HL-60/S4 (cell line): ENCODE results near the gene ADRA1B.

Experiments
- in situ Hi-C: fragments of 300-500 bp; cut with MboI; formaldehyde crosslinking; loops from 2 replicates; pipeline ENCODE4 v1.14.3; 2022; ENCODE audit warnings: low sequenced_read_pairs

Gene ADRA1B

DNA sequence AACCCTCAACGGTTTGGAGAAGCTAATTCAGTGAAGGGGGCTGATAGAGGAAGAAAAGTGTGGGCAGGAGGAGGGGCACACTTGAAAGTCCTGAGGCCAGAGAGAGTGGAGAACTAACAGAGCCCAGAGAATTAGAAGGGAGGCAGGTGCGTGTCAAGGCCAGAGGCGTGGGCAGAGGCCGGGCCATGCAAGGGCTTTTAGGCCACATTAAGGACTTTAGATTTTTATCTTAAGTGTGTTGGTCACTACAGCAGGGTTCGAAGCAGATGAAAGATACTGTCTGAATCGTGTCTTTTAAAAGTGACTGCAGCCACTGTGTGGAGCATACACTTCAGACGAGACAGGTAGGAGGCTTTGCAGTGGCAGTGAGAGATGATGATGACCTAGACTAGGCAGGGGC is 6.7 kb downstream of the ADRA1B start:
- in situ Hi-C loops, result no loop called here

DNA sequence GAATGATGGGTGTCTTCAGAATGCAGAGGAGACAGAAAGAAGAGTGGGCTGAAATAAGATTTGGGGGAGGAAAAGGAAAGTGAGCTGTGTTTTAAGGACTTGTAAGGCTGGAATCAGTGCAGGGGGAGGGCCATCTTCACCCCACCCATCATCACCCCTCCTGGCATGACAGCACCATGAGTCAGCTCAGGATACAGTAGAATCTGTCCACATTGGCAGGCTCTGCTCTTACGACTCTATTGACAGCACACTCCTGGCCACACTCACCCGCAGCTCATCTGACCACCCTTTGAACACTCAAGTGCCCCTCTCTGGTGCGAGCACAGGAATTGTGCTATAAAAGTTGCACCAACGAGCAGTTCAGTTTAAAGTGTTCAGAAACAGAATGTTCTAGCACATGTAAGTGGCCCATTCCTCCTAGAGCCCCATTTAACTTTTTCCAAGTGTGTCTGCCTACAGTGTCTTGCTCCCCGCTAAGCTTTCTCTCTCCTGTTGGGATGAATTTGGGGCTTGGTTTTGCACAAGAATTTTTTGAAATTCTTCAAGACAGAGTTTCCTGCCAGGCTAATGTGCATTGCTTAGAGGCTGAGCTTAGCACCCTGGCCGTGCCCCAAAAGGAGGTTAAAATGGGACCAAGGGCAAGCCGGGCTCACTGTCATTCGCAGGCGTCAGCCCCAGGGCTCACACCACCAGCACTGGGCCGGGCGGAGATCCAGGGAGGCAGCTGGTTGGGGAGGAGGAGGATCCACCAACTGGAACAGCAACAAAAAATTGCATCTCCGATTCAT is 12.0 kb downstream of the ADRA1B start:
- in situ Hi-C loops, result no loop called here

DNA sequence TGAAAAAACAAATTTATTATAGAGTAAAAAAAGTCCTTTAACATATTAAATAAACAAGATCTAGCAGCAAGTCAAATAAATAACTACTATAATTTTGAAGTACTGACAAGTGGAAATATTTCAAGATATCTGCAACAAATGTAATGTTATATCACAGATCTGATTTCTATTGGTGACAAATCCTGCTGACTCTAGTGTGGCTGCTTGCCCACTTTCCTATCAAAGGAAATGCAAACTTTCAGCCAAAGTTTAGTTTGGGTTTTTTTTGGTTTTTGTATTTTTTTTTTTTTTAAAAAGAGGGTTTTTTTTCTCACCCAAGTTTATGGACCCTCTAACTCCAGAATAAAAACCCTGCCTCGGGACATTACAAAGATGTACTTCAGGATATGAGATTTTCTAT is 12.9 kb downstream of the ADRA1B start:
- in situ Hi-C loops, result no loop called here

DNA sequence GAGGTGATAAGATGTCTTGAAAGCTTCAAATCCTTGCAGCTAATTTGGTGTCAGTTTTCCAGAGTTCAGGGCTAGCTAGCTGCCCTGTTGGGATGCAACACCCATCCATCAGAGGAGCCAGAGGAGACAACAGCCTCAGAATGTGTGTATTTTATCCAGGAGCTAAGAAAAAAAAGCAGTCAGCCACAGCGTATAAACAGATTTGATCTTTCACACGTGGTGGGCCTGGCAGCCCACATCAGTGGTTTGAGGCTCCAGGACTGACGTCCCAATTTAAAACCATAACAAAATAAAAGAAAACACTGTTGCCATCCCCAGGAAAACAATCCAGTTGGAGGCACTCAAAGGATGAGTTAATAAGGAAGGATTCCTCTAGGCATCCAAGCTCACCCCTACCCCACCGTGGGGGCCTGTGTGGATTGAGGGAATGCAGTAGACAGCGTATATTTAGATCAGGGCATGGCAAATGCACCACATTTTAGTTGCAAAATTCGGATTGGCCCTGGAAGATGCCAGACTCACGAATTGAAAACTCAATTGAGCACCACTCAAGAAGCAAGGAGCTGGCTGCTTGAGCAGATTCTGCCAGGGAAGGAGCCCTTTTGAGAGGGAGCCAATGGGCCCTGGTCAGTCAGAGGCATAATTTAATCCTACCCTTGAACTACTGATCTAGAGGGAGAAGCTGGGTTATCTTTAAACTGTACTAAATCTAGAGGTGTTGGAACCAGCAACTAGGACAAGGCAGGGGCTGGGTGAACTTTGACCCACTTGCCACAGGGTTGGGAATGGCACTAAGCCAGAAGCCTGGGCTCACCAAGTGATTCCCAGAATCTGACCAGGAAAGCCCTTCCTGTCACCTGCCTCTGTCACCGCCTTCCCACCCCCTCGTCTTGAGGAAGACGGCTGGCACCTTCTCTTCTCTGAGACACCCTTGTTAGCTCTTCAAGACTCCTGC is 17.5 kb downstream of the ADRA1B start:
- in situ Hi-C loops, result no loop called here

DNA sequence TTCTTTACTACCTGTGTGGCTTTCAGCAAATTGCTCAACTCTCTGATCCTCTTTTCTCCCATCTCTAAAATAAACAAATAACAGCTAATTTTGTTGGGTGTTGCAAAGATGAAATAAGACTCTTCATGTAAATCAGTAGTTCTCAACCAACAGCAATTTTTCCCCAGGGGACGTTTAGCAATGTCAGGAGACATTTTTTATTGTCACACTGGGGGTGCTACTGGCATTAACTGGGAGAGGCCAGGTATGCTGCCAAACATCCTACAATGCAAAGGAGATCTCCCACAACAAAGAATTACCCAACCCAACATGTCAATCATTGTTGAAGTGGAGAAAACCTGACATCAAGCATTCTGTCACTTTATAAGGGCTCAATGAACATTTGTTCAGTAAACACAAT is 19.7 kb downstream of the ADRA1B start:
- in situ Hi-C loops, result no loop called here

DNA sequence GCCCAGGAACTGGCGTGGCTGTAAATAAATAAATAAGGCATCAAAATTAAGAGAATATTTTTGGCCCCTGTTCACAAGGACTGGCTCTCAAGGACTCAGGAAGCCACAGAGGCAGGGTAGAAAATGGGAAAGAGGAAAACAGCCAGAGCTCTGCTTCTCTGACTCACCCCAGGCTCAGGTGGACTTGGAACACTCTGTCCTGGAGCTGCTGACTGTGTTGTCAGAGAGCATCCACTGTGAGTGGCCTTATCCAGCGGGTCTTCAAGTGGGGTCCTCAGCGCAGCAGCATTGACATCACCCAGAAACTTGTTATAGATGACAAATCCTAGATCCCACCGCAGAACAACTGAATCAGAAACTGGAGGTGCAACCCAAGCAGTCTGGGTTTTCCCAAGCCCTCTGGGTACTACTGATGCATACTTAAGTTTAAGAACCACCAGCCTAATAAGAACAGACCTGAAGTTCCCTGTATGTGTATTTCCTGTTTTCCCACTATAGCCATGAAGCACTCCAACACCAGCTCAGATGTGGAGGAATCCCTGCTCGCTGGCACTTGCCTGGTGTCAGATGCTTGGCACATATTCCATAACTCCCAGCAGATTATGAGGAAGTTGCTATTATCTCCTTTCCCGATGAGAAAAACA is 20.5 kb downstream of the ADRA1B start:
- in situ Hi-C loops, result no loop called here

DNA sequence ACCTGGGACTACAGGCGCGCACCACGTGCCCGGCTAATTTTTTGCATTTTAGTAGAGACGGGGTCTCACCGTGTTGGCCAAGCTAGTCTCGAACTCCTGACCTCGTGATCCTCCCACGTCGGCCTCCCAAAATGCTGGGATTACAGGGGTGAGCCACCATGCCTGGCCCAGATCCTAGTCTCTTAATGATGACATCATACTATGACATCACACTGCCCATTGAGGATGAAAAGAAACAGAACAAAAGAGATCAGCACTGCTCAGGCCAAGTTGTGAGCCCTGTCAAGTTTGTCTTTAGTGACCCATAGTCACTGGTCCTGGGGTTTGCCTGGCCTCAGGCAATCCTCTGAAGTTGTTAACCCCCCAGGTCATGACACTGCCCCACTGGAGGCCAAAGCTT is 21.3 kb downstream of the ADRA1B start:
- in situ Hi-C loops, result no loop called here

DNA sequence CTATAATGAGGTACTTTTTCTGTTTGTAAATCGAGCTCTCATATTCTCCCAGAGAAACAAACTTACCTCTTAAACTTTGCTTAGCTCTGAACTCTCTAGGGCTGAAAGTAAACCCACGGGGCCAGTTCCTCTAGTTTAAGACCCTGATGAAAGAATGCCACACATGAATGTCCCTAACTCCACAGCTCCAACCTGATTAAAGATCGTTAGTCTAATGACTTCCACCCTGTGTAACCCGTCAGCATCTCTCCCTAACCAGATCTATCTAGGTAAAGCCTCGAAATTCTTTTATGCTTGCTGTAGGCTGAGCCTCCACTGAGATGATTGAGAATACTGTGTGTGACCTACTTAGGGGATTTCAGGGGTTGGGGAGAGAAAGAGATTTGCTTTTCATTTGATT is 27.0 kb downstream of the ADRA1B start:
- in situ Hi-C loops, result no loop called here

DNA sequence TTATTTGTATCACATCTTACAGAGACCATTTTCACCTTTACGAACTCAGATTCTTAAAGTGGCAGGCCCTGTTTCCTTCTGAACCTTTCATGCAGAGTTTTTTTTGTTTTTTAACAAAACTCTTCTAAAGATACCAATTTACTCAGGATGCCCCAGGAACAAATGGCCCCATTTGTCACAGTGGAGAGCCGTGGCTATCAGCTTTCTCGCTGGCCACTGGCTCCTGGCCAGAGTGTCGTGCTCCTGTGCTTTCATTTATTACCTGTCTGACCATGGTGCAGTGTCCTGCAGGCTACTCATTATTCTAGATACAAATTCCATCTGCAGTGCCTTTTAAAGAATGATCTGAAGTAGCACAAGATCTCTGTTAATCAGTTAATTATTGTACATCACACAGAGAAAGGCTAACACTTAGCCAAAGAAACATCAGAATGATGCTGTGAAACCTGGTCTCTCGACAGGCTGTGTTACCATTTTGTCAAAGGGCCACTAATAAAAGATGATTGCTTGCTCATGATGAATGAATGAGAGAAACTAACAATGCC is 27.8 kb downstream of the ADRA1B start:
- in situ Hi-C loops, result no loop called here

DNA sequence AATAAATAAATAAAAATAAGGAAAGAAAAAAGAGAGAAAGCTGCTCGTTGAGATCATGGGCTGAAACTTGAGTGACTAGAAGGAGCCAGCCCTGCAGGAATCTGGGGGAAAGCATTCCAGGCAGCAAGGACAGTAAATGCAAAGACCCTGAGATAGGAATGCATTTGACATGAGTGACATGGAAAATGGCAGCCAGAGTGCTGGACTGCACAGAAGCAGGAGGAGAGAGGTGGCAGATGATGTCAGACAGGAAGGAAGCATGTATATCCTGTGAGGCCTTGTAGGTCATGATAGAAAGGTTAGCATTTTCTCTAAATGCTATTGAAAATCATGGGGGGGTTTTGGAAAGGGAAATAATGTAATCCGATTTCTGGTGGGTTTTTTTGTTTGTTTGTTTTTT is 29.1 kb downstream of the ADRA1B start:
- in situ Hi-C loops, result no loop called here

DNA sequence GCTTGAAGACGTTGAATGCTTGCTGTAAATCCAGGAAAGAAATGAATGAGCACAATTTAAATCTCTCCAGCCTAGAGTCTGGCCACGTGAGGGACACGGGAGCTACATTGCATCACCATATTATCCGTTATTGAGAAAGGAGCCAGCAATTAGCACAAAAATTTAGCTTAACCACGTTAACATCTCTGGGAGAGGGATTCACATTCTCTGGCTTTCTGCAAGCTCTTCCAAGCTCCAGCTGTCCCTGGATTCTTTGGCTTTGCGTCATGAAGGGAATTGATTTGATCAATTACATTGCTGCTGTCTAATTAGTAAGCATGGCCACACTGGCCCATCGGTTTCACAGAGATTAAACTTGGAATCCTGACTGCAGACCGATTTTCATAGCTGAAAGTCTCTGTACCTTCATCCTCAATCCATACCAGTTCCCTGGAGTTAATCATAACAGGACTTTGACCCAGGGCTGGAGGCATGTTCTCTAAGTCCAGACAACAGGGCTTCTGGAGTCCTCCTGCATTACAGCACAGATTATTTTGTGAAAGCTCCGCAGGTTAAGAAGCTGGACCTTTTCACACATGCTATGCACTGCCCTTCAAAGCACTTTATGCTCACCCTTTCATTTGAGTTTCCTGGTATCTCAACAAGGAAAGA is 31.6 kb downstream of the ADRA1B start:
- in situ Hi-C loops, result no loop called here

DNA sequence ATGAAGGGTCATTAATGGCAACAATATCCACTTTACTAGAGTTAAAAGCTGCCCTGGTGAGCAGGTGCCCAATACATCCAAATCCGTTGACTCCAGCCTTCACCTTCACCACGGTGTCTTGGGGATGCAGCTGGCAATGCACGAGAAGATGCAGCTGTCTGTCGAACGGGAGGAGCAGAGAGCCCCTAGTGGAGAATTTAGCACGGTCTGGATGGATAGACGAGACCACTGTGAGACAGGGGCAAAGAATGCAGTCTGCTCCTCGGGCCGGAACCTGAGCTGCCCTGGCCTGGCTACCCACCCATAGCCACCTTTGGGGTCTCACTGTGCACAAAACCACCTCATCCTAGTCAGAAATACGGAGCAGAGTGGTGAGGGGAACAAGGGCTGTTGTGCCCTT is 35.1 kb downstream of the ADRA1B start:
- in situ Hi-C loops, result no loop called here

DNA sequence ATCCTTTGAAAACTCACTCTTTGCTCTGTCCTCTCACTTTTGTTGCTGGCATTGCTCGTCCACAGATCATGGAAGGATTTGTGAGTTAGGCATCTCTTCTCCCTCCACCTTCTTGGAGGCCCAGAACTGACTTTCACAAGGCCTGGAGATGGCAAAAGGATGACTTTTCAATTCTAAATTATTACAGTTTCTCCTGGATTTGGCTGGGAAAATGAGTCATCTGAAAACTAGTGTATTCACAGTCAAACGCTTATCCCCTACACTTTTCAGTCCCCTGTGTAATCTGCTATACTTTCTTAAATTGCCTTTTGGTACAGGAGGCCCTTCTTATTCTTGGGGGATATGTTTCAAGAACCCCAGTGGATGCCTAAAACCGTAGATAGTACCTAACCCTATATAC is 35.6 kb downstream of the ADRA1B start:
- in situ Hi-C loops, result no loop called here

DNA sequence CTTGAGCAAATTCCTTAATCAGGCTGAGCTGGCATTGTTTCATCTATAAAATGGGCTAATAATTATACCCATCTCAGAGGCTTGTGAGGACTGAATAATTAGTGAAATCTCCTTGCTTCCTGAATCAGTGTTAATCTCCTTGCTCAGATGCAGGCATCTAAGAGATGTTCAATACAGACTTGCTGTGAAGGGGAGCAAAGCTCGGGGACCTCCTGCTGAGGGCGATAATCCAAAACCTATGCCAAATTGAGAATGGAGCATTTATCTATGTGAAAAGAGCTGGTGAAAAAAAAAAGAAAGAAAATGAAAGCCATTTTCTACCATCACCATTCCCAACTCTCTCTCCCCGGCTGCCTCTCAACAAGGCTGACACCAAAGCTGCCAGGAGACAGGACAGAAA is 37.3 kb downstream of the ADRA1B start:
- in situ Hi-C loops, result no loop called here

DNA sequence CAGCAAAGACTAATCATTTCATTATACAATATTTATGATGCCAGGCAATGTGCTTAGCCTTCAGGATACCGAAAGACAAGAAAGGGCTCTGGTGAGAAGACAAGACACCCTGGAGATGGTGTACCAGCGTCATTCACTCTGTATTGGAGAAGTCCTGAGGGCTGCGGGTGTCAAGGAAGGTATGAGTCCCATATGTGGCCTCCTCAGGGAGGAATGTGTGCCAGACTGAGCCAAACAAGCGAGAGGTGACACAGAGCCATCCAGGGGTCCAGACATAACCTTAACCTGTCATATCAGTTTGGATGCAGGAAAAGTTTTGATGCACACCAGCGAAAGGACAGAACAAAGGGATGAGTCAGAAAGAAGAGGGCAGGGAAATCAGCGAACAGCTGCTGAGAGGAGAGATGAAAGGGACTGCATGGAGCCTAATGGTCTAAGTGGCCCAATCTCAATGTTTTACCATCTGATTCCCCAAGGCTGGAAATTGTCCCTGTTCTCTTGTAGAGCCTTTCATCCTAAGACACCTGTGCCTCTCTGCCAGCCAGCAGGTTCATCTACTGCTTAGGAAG is 38.9 kb downstream of the ADRA1B start:
- in situ Hi-C loops, result no loop called here

DNA sequence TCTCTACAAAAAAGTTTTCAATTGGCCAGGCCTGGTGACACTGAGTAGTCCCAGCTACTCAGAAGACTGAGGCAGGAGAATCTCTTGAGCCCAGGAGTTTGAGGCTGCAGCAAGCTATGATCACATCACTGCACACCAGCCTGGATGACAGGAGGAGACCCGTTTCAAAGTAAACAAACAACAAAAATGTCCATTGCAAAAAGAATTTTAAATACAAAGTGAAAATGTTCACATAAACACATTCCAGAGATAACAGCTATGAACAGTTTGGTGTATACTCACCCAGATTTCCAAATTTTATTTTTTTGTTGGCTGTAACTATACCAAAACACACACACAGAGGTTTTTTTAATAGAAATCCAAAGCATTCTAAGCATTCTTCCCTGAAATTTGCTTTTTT is 39.8 kb downstream of the ADRA1B start:
- in situ Hi-C loops, result no loop called here

DNA sequence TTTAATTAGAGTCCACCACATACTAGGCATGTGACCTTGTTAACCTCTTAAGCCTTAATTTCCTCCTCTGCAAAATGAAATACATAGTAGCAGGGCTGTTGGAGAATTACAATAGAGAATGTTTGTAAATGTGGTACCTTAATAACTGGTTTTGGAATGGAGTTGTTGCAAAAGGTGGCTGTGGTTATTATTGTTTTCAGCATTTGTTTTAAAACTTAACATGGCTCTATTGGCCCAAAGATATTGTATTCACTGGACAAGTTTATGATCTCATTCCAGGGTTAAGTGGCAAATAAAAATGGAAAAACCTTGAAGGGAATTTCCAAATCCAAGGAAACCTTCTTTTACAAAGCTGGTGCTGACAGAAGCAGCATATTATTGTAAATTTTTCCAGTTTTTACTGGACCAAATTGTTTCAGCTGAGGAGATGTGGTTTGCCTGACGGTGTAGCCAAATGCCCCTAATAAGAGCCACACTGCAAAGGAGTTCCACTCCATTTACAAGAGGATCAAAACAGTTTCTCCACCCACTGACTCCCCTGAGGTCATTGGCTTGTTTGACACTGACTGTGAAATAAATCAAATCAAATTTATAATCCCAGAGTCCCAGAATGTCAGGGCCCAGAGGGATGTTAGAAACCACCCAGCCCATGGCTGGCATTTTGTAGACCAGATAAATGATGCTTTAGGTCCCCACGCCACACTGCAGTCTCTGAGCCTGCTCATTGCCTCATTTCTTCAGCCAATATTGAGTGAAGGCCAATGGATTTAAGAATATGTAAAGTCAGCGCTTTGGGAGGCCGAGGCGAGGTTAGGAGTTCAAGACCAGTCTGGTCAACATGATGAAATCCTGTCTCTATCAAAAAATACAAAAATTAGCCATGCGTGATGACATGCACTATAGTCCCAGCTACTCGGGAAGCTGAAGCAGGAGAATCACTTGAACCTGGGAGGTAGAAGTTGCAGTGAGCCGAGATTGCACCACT is 45.2 kb downstream of the ADRA1B start:
- in situ Hi-C loops, result no loop called here

DNA sequence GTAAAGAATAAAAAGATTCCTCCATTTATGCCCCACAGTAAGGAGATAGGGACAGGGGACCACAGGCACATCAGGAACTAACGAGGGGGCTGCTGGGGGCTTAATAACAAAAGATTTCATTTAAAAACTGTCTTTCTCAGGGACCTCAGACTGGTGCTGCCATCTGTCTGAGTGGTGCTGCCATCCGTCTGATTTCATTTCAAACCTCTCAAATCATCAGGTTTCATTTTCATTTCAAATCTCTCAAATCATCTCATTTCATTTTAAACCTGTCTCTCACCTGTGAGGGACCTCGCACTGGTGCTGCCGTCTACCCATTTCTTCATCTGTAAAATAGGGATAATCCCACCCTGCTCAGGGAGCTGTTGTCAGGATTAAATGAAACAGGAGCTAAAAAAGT is 45.9 kb downstream of the ADRA1B start:
- in situ Hi-C loops, result no loop called here

DNA sequence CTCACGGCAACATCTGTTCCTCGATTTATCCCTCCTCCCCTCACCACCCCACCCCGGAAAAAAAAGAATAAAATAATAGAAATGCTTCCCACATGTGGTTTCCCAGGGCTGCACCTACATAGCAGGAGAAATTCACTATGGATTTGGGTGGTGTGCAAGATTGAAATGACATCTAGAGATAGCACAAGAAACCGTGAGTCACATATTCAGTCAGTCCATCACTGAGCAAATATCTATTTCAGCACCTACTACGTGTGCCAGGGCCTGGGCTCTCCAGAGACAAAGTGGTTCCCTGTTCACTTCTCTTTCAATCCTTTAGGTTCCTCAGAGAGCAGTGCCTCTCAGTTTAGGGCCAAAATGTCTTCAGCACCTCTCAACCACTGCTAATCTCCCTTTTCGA is 47.7 kb downstream of the ADRA1B start:
- in situ Hi-C loops, result no loop called here
